Stimulated activated CD8-positive, alpha-beta memory T cell treated with anti-CD3 and anti-CD28 coated beads, Interleukin-12 subunit alpha, Interleukin-12 subunit beta, amount 100 ng/mL, for 4 hours (primary cell): ENCODE results near the gene ACSS2.

Experiments
- DNase-seq: peaks from one replicate; pipeline ENCODE4 v3.0.0-alpha.2; 2020; ENCODE audit warnings: low read depth

The ACSS2 gene, protein sequence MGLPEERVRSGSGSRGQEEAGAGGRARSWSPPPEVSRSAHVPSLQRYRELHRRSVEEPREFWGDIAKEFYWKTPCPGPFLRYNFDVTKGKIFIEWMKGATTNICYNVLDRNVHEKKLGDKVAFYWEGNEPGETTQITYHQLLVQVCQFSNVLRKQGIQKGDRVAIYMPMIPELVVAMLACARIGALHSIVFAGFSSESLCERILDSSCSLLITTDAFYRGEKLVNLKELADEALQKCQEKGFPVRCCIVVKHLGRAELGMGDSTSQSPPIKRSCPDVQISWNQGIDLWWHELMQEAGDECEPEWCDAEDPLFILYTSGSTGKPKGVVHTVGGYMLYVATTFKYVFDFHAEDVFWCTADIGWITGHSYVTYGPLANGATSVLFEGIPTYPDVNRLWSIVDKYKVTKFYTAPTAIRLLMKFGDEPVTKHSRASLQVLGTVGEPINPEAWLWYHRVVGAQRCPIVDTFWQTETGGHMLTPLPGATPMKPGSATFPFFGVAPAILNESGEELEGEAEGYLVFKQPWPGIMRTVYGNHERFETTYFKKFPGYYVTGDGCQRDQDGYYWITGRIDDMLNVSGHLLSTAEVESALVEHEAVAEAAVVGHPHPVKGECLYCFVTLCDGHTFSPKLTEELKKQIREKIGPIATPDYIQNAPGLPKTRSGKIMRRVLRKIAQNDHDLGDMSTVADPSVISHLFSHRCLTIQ

GRCh38 chr20:34876406-34877282, at the start of gene ACSS2:
Gene ACSS2 (plus strand): TSS chr20:34876612. CDS start chr20:34876646, 34 bp downstream.
- peak; percentile 85 for DNase-seq

DNA sequence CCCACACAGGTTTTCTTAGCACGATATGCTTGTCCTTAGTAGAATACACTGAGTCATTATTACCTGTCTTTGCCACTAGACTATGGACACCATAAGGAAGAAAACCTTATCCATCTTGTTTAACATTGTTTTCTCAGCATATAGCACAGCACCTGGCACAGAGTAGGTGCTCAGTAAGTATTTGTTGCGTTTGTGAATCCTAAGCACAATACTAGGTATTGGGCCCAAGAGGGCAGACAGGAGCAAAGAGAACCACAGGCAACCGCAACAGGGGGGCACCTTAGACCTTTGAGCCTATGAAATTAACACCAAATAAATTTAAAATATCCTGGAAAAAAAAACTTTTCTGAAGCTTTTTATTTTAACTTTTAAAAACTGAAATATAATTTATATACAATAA, 47.2 kb upstream of the ACSS2 start:
- DNase-seq = no peak

GRCh38 chr20:34831936-34832335, 44.5 kb upstream of the ACSS2 start:
- no peak for DNase-seq

DNA sequence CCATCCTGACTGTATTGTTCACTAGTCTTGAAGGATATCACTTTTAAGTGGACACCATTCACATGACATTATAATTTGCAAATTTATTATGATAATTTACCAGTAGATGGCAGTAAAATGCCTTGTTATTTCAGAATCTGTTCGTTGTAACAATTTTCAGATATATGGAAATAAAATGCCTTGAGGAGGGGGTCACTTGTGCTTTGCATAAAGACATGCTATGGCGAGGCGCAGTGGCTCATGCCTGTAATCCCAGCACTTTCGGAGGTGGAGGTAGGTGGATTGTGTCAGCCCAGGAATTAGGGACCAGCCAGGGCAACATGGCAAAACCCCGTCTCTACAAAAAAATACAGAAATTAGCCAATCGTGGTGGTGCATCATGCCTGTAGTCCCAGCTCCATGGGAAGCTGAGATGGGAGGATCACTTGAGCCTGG, 41.9 kb upstream of the ACSS2 start:
- DNase-seq = no peak

- no peak for DNase-seq
These were observed 34.3 kb upstream of the ACSS2 start for GRCh38 chr20:34842143-34842542.

- DNase-seq = no peak
These were observed 33.0 kb upstream of the ACSS2 start for GRCh38 chr20:34843421-34843820.

GRCh38 chr20:34848597-34848996, 27.8 kb upstream of the ACSS2 start:
- DNase-seq = no peak

DNA sequence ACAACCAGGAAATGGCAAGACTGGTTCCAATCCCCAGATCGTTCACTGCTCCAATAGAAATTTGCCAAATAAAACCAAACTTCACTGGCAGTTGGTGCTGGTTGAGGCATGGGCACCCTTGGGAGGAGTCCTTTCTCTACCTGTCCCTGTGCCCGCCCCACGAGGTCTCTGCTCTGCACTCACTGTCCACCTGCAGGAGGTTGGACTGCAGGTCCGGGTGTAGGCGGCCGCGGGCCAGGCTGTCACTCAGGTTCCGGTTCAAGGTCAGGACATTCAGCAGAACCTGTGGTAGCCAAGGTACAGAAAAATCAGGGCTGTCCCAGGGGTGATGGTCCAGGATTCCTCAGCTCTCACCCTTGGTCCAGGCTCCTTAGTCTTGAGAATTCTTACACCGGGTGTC, 26.6 kb upstream of the ACSS2 start:
- no peak for DNase-seq

- DNase-seq = no peak
These were observed 25.4 kb upstream of the ACSS2 start for GRCh38 chr20:34850969-34851368.

- no peak for DNase-seq
These were observed 24.1 kb upstream of the ACSS2 start for GRCh38 chr20:34852298-34852697.

DNA sequence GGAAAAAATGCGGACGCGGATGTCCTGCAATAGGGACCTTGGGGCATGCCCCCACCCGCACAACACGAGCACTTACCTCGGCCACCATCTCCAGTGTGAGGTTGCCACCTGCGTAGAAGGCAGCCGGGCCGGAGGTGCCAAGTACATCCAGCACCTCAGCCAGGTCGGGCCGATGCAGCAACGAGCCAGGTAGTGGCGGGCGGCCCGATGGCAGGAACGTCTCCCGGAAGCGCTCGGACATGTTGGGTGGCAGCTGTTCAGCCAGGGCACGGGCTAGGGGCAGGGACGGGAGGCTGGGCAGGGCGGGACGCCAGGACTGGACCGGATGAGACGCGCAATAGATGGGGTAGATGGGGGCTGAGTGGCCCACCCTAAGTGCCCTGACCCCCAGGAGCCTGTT, 17.0 kb upstream of the ACSS2 start:
- no peak for DNase-seq

- no peak for DNase-seq
These were observed 16.4 kb upstream of the ACSS2 start for GRCh38 chr20:34859826-34860545.

- no peak for DNase-seq
These were observed 14.9 kb upstream of the ACSS2 start for GRCh38 chr20:34861386-34862084.

- no peak for DNase-seq
These were observed 13.7 kb upstream of the ACSS2 start for GRCh38 chr20:34862724-34863123.

GRCh38 chr20:34863421-34863965, 12.9 kb upstream of the ACSS2 start:
- DNase-seq = no peak

GRCh38 chr20:34864216-34864615, 12.2 kb upstream of the ACSS2 start:
- DNase-seq = no peak

- DNase-seq = no peak
These were observed 5.0 kb upstream of the ACSS2 start for GRCh38 chr20:34871320-34871926.

- DNase-seq = no peak
These were observed 4.3 kb upstream of the ACSS2 start for GRCh38 chr20:34871966-34872621.

DNA sequence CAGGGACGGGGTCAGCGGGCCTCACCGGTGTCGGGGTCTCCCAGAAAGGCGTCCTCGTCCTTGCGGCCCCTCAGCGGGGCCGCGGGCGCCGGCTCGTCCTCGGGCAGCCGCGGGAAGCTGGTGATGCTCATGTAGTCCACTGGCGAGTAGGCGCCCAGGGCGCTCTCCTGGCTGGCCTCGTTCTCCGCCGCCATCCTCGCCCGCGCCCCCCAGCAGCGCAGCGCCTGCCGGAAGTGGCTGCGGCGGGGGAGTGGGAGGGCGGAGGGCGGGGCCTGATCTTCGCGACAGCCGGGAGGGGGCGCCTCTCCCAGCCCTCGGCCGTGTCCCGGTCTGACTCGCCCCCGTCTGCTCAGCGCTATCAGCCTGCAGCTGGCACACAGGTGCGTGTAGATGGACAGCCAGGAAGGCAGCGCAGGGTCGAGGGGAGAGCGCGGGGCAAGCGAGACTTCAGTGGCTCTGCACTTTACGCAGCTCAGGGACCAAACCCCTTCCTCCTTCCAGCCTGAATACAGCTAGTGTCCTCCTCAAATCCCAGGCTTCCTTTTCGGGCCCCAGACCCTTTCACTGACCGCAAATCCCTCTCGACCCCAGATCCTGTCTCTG, 3.7 kb upstream of the ACSS2 start, which contains the start of gene GGT7:
GGT7 (minus strand) TSS at position 235 of the 603 bp plus-strand sequence; CDS start at position 194, 41 bp downstream.
- DNase-seq = peak; percentile 80
